A549 (cell line): ENCODE results near the gene CLDN5. TPM values are rescaled to one million over a fixed set of nuclear protein-coding genes. Genes with fewer than 3 reads are reported as not detected.

ENCODE experiments used
- ATAC-seq, 2 experiments: fragments of 200-7000 bp in 1 of 2; fragments of >200 bp in 1 of 2; cut with Nextera tagmentation in 1 of 2; cut with Tn5 transposase in 1 of 2; 3 replicates each; pipeline versions ENCODE4 v1.8.0 to v1.9.1; 2018 to 2020; ENCODE audit warnings: mild to moderate bottlenecking in 1 of 2, moderate library complexity in 1 of 2
- CTCF ChIA-PET: fragments of 300-600 bp; sonication (Branson Sonifier 250); formaldehyde crosslinking; extraction: SDS; loops from one replicate; lab custom pipeline; 2021; ENCODE audit warnings: antibody characterized with exemption, inconsistent platforms; lab: Yijun Ruan, JAX
- POLR2A ChIA-PET: fragments of 350-600 bp; formaldehyde crosslinking; extraction: SDS; loops from one replicate; lab custom pipeline; 2021; ENCODE audit warnings: antibody characterized with exemption, inconsistent platforms; lab: Yijun Ruan, JAX
- DNase-seq, 2 experiments: peaks; one replicate each; pipeline versions ENCODE4 v3.0.0 to v3.0.0-alpha.2; 2011 to 2016; ENCODE audit warnings: low read depth in 1 of 2, low spot score in 1 of 2
- FAIRE-seq: peaks from 2 replicates; lab custom pipeline; 2011; peaks lifted over from hg19 to GRCh38; lab: Jason Lieb, UNC
- H3K27ac ChIP-seq, 2 experiments: fragments of >200 bp; sonication (Bioruptor Twin); formaldehyde crosslinking; 3 replicates each; pipeline ENCODE4 v1.5.1; 2016 to 2017
- H3K4me1 ChIP-seq: fragments of >200 bp; sonication (Bioruptor Twin); formaldehyde crosslinking; 3 replicates; pipeline ENCODE4 v1.6.1; 2016
- H3K4me2 ChIP-seq: fragments of >200 bp; sonication (Bioruptor Twin); formaldehyde crosslinking; 3 replicates; pipeline ENCODE4 v1.6.1; 2016
- H3K4me3 ChIP-seq: fragments of >200 bp; sonication (Bioruptor Twin); formaldehyde crosslinking; 3 replicates; pipeline ENCODE4 v1.5.1; 2016
- H3K9me3 ChIP-seq: fragments of >200 bp; sonication (Bioruptor Twin); formaldehyde crosslinking; 3 replicates; pipeline ENCODE4 v1.6.1; 2016
- CBX2 ChIP-seq: fragments of 200-600 bp; sonication (generic); IDR thresholded peaks from 2 replicates; pipeline ENCODE4 v1.6.1; 2016; ENCODE audit warnings: low read depth, mild to moderate bottlenecking, borderline replicate concordance
- CEBPB ChIP-seq, 2 experiments: fragments of >200 bp in 1 of 2; sonication (Bioruptor Twin) in 1 of 2; formaldehyde crosslinking in 1 of 2; IDR thresholded peaks; 2 replicates each; pipeline ENCODE4 v1.6.1; 2012 to 2016
- CHD2 ChIP-seq: fragments of 150-350 bp; IDR thresholded peaks from 2 replicates; pipeline ENCODE4 v1.6.1; 2014; ENCODE audit warnings: low read length; ENCODE audit not compliant: partially characterized antibody
- EHMT2 ChIP-seq: fragments of 200-600 bp; sonication (generic); IDR thresholded peaks from 2 replicates; pipeline ENCODE4 v1.6.1; 2016; ENCODE audit warnings: antibody characterized with exemption, low read depth, mild to moderate bottlenecking, moderate library complexity
- EP300 ChIP-seq, 2 experiments: fragments of >200 bp; sonication (Bioruptor Twin); formaldehyde crosslinking; IDR thresholded peaks; 2 replicates in 1 of 2; 3 replicates in 1 of 2; pipeline ENCODE4 v1.6.1; 2016 to 2017
- FOSB ChIP-seq: fragments of 250-450 bp; sonication (Bioruptor Pico); IDR thresholded peaks from 2 replicates; pipeline ENCODE4 v1.5.0; 2020; ENCODE audit warnings: mild to moderate bottlenecking, moderate library complexity
- HDAC2 ChIP-seq: fragments of 200-600 bp; sonication (generic); IDR thresholded peaks from 2 replicates; pipeline ENCODE4 v1.6.1; 2016
- HEYL ChIP-seq: fragments of 250-450 bp; sonication (Bioruptor Pico); IDR thresholded peaks from 2 replicates; pipeline ENCODE4 v1.8.0; 2021; ENCODE audit warnings: mild to moderate bottlenecking, moderate library complexity
- KDM5A ChIP-seq: fragments of 200-600 bp; sonication (generic); IDR thresholded peaks from 2 replicates; pipeline ENCODE4 v1.6.1; 2016; ENCODE audit warnings: antibody characterized with exemption, mild to moderate bottlenecking
- MYC ChIP-seq: IDR thresholded peaks from 2 replicates; pipeline ENCODE4 v1.6.1; 2012; ENCODE audit warnings: mild to moderate bottlenecking, inconsistent platforms, low read length, improper control_type of control experiment, borderline replicate concordance
- NPAS2 ChIP-seq: fragments of 250-450 bp; sonication (Bioruptor Pico); IDR thresholded peaks from 2 replicates; pipeline ENCODE4 v1.8.0; 2022; ENCODE audit warnings: mild to moderate bottlenecking, moderate library complexity, borderline replicate concordance
- NR3C1 ChIP-seq: fragments of >200 bp; sonication (Bioruptor Twin); formaldehyde crosslinking; IDR thresholded peaks from 3 replicates; pipeline ENCODE4 v1.6.1; 2017
- PHF8 ChIP-seq: fragments of 200-600 bp; sonication (generic); IDR thresholded peaks from 2 replicates; pipeline ENCODE4 v1.6.1; 2016; ENCODE audit warnings: low read depth, mild to moderate bottlenecking, antibody characterized with exemption, moderate library complexity, borderline replicate concordance
- POLR2AphosphoS2 ChIP-seq: conservative IDR thresholded peaks from 2 replicates; pipeline ENCODE4 v1.6.1; 2012; ENCODE audit warnings: low read length, improper control_type of control experiment, inconsistent platforms
- RAD21 ChIP-seq, 2 experiments: fragments of >200 bp in 1 of 2; sonication (Bioruptor Twin) in 1 of 2; formaldehyde crosslinking in 1 of 2; IDR thresholded peaks in 1 of 2; conservative IDR thresholded peaks in 1 of 2; 2 replicates in 1 of 2; 3 replicates in 1 of 2; pipeline ENCODE4 v1.6.1; 2012 to 2018; ENCODE audit warnings: inconsistent platforms in 1 of 2
- RCOR1 ChIP-seq: fragments of 150-350 bp; IDR thresholded peaks from 2 replicates; pipeline ENCODE4 v1.6.1; 2014; ENCODE audit warnings: antibody characterized with exemption, low read length, low read depth
- RNF2 ChIP-seq: fragments of 200-600 bp; sonication (generic); IDR thresholded peaks from 2 replicates; pipeline ENCODE4 v1.6.1; 2016; ENCODE audit warnings: low read depth, mild to moderate bottlenecking, antibody characterized with exemption, moderate library complexity, borderline replicate concordance
- SMC3 ChIP-seq: fragments of >200 bp; sonication (Bioruptor Twin); formaldehyde crosslinking; IDR thresholded peaks from 3 replicates; pipeline ENCODE4 v1.6.1; 2018; ENCODE audit warnings: inconsistent platforms
- ZFP36 ChIP-seq: fragments of 450-650 bp; IDR thresholded peaks from 2 replicates; pipeline ENCODE4 v1.6.1; 2014; ENCODE audit warnings: borderline replicate concordance; ENCODE audit not compliant: partially characterized antibody
- ZSCAN20 ChIP-seq: fragments of 250-450 bp; sonication (Bioruptor Pico); IDR thresholded peaks from 2 replicates; pipeline ENCODE4 v1.8.0; 2022; ENCODE audit warnings: mild to moderate bottlenecking, moderate library complexity
- WGBS: methylation state at CpG from one replicate; pipeline ENCODE4 v1.1.6; 2017; ENCODE audit errors: missing lambda C conversion rate; 5-methylcytosine and 5-hydroxymethylcytosine counted together
- polyA plus RNA-seq, 4 experiments: library from polyadenylated mRNA; depleted of rRNA in 3 of 4; stranded (reverse); fragments of >200 nt; fragmentation: RNase III in 1 of 4; extraction: RNeasy Plus Mini Kit Qiagen cat#74134 plus additional on column Dnase treatment in 1 of 4; gene quantifications; 2 replicates in 3 of 4; 3 replicates in 1 of 4; pipeline ENCODE4 v1.2.3, GENCODE V29; 2011 to 2017
- TF ChIP-seq, protein P1 (sequence below): fragments of >200 bp; sonication (Bioruptor Twin); formaldehyde crosslinking; IDR thresholded peaks from 3 replicates; pipeline ENCODE4 v1.6.1; 2016
- TF ChIP-seq, protein P2 (sequence below): fragments of >200 bp; sonication (Bioruptor Twin); formaldehyde crosslinking; IDR thresholded peaks from 3 replicates; pipeline ENCODE4 v1.5.1; 2016
- TF ChIP-seq, protein P3 (sequence below): fragments of 250-450 bp; sonication (Bioruptor Pico); IDR thresholded peaks from 2 replicates; pipeline ENCODE4 v1.5.0; 2020; ENCODE audit warnings: low read depth, mild to moderate bottlenecking, moderate library complexity
- TF ChIP-seq, protein P4 (sequence below): IDR thresholded peaks from 2 replicates; pipeline ENCODE4 v1.6.1; 2012; ENCODE audit warnings: low read depth, borderline replicate concordance

The CLDN5 gene
- polyA plus RNA-seq, 2 of the 4 experiments (the other 2 are of a cell fraction): not detected

DNA sequence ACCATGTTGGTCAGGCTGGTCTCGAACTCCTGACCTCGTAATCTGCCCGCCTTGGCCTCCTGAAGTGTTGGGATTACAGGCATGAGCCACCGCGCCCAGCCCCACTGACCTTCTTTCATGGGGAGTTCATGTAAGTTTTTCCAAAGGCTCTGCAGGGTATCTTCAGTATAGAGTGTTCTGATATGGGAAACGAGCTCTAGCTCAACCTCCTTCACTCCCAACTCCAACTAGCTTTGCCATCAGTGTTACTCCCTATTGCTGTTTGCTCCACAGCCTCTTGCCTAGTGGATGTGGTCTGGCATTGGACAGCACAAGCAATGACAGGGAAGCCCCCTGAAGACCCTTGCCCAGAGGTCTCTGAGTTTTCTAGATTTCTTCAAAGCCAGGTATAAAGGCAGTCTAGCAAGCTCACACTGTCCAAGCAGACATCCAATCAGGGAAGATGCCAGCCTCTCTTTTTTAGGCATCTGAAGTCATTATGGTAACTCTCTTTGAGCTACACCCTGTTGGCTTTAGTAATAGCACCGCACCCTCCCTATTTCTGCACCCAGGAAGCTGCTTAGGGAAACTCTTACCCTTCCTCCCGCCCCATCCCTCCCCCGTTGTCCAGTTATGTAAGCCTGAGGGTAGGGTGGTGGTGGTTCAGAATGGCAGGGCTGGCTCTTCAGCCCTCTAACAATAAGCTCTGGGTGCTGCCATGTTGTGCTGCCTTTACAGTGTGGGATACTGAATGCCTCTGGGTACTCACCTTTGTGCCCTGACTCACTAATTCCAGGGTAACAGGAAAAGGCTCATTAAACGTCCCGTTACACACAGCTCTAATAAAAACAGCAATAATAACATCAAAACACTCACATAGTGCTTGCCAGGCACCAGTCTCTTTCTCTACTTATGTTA is 41.4 kb upstream of the CLDN5 start:
- FAIRE-seq: no peak
- H3K4me1 ChIP-seq: peaks cover 8% of the 10 kb centered on the region; the same call in 2 of the 3 replicates
- H3K9me3 ChIP-seq: no peaks in the 10 kb centered on the region
- DNase-seq: no peak
- H3K4me2 ChIP-seq: no peak overlapping the region
- ATAC-seq: no peak
- H3K4me3 ChIP-seq: no peak overlapping the region
- TF ChIP-seq, protein P1, sequence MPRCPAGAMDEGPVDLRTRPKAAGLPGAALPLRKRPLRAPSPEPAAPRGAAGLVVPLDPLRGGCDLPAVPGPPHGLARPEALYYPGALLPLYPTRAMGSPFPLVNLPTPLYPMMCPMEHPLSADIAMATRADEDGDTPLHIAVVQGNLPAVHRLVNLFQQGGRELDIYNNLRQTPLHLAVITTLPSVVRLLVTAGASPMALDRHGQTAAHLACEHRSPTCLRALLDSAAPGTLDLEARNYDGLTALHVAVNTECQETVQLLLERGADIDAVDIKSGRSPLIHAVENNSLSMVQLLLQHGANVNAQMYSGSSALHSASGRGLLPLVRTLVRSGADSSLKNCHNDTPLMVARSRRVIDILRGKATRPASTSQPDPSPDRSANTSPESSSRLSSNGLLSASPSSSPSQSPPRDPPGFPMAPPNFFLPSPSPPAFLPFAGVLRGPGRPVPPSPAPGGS: no peak
- no peak for TF ChIP-seq MYC
- no peak for TF ChIP-seq RNF2
- TF ChIP-seq NPAS2 (CRISPR knock-in tag): no peak
- no peak for TF ChIP-seq EP300 (IDR thresholded peaks at IDR 0.05)
- no peak for TF ChIP-seq CEBPB (IDR thresholded peaks at IDR 0.05)
- no peak for TF ChIP-seq ZSCAN20
- TF ChIP-seq KDM5A: no peak
- TF ChIP-seq, all 56 proteins: peak for 0
- H3K27ac ChIP-seq: no peak overlapping the region
- POLR2A ChIA-PET: no interaction called here
- CTCF ChIA-PET: no interaction called here
- 51% methylated on average over 9 of the region's 11 CpGs for WGBS

DNA sequence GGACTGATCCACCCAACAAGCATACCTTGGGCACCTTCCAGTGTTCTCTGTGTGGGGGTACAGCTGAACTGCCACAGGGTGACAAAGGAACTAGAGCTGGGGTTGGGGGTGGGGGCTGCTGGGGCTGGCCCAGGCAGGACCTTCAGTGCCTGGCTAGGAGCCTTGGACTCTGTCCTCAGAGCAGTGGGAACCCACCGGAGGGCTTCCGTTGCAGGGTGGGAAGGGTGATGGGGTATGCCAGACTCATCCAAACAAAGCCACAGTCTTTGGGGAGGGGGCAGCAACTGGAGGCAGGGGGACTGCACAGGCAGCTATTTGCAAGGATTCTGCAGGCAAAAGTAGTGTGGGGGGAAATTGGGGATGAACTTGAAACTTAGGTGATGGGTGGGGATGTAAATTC is 35.7 kb upstream of the CLDN5 start:
- Histone ChIP-seq H3K4me1 (peaks cover 4% of the 10 kb centered on the region), H3K27ac (no peak overlapping the region), H3K9me3 (no peaks in the 10 kb centered on the region), H3K4me3 (no peak overlapping the region), H3K4me2 (no peak overlapping the region)
- ATAC-seq (no peak), DNase-seq (no peak), FAIRE-seq (no peak)
- ChIA-PET POLR2A (no interaction called here), CTCF (interaction anchor here (1.5 kb wide), 1 partner anchor 70 kb away, joined by 4 read pairs; no protein-coding TSS in a partner anchor)
- WGBS: no CpG with 5 or more reads among the region's 2 CpGs
- TF ChIP-seq HEYL (CRISPR knock-in tag) (no peak), POLR2AphosphoS2 (no peak)

DNA sequence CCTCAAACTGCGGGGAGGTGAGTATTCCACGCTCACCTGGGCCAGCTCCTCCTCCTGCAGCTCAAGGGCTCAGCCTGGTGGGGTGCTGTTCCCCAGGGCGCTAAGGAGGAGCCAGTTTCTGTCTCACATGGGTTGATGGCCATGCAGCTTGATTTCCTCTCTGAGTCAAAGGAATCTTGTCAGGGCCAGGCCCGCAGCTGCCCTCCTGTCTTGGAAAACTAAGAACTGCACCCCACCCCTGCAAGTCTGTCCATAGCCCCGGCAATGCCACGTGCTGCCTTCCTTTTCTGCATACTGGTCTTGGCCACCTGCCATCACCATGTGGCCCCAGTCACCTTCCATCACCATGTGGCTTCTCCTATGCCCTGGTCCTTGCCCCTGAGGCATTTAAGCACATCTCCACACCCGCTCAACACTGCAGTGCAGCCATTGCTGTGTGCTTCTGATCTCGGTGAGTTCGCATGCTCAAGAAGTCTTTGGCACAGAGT is 35.2 kb upstream of the CLDN5 start:
- ChIA-PET CTCF (interaction anchor here (1.5 kb wide), 1 partner anchor 71 kb away, joined by 4 read pairs; no protein-coding TSS in a partner anchor), POLR2A (no interaction called here)
- ATAC-seq (no peak), FAIRE-seq (no peak), DNase-seq (no peak)
- no peak overlapping the region for H3K4me3 ChIP-seq
- no peak overlapping the region for H3K27ac ChIP-seq
- TF ChIP-seq ZSCAN20 (no peak), RCOR1 (no peak), SMC3 (no peak), HEYL (CRISPR knock-in tag) (no peak), FOSB (CRISPR knock-in tag) (no peak), CHD2 (no peak), HDAC2 (no peak), NR3C1 (no peak), EHMT2 (no peak), ZFP36 (no peak), PHF8 (no peak), CBX2 (no peak), NPAS2 (CRISPR knock-in tag) (no peak), CEBPB (IDR thresholded peaks at IDR 0.05) (no peak), RAD21 (conservative IDR thresholded peaks at IDR 0.05 in 1 of 2, IDR thresholded peaks at IDR 0.05 in 1 of 2) (no peak)
- TF ChIP-seq, protein P2, sequence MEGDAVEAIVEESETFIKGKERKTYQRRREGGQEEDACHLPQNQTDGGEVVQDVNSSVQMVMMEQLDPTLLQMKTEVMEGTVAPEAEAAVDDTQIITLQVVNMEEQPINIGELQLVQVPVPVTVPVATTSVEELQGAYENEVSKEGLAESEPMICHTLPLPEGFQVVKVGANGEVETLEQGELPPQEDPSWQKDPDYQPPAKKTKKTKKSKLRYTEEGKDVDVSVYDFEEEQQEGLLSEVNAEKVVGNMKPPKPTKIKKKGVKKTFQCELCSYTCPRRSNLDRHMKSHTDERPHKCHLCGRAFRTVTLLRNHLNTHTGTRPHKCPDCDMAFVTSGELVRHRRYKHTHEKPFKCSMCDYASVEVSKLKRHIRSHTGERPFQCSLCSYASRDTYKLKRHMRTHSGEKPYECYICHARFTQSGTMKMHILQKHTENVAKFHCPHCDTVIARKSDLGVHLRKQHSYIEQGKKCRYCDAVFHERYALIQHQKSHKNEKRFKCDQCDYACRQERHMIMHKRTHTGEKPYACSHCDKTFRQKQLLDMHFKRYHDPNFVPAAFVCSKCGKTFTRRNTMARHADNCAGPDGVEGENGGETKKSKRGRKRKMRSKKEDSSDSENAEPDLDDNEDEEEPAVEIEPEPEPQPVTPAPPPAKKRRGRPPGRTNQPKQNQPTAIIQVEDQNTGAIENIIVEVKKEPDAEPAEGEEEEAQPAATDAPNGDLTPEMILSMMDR: no peak
- TF ChIP-seq, protein P3, sequence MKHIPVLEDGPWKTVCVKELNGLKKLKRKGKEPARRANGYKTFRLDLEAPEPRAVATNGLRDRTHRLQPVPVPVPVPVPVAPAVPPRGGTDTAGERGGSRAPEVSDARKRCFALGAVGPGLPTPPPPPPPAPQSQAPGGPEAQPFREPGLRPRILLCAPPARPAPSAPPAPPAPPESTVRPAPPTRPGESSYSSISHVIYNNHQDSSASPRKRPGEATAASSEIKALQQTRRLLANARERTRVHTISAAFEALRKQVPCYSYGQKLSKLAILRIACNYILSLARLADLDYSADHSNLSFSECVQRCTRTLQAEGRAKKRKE (CRISPR knock-in tag): no peak
- TF ChIP-seq, protein P4, sequence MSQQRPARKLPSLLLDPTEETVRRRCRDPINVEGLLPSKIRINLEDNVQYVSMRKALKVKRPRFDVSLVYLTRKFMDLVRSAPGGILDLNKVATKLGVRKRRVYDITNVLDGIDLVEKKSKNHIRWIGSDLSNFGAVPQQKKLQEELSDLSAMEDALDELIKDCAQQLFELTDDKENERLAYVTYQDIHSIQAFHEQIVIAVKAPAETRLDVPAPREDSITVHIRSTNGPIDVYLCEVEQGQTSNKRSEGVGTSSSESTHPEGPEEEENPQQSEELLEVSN: no peak
- TF ChIP-seq, protein P1: no peak
- H3K4me1 ChIP-seq: peaks cover 9% of the 10 kb centered on the region
- 83% methylated on average over 9 of the region's 9 CpGs for WGBS
- H3K9me3 ChIP-seq: no peaks in the 10 kb centered on the region
- H3K4me2 ChIP-seq: no peak overlapping the region
